ENCODE results near the gene LRRC4B. TPM values are rescaled to one million over a fixed set of nuclear protein-coding genes. Genes with fewer than 3 reads are reported as not detected.

The LRRC4B gene
- total RNA-seq, 4 donors from 2014 or later: 0.23 to 1.8 (median 0.35) TPM

DNA sequence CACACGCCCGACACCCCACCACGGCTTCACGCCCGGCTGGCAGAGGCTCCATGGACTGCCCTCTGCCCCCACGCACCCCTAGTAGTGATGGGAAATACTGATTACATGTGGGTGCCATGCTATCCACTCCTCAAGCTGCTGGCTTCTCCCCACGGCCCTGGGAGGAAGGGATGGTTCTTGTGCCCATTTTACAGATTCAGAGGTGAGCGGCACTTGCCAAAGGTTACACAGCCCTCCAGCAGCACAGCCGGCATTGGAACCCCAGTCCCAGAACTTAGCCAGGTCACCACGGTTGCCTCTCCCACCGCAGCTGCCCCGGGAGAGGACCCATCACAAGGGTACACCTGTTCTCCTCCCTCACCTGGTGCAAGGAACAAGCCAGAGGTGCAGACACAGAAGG is 13.2 kb downstream of the LRRC4B start:
- DNase-seq (ENCODE audit: low spot score in 2 of 2): no peak
- 64 to 77% methylated on average over 11 to 12 of the region's 12 CpGs for WGBS, 2 donors
- intact Hi-C loops (cut with DNase I; ENCODE audit: low total_unique reads): no loop called here
- H3K4me3 ChIP-seq (ENCODE audit: low read depth, poor library complexity, severe bottlenecking): no peak overlapping the region
- no peak for TF ChIP-seq CTCF (IDR thresholded peaks at IDR 0.05)
- no peak for TF ChIP-seq POLR2A (IDR thresholded peaks at IDR 0.05)

DNA sequence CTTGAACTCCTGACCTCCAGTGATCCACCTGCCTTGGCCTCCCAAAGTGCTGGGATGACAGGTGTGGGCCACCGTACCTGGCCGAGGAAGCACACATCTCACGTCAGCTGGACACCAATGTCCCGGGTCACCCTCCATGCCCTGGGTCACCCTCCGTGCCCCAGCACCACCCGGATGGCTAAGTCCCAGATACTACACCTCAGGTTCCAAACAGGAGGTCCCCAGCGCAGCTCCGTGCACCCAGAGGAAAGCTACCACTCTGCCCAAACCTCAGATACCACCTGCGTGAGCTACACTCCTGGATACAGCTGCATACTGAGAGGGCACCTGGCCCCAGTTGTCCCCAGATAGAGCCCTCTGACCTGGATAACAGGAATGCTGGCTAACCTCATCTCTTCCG is 14.0 kb downstream of the LRRC4B start:
- DNase-seq (ENCODE audit: low spot score in 2 of 2): no peak
- 81 to 90% methylated on average over 10 of the region's 10 CpGs for WGBS, 2 donors
- H3K4me3 ChIP-seq (ENCODE audit: low read depth, poor library complexity, severe bottlenecking): no peak overlapping the region
- intact Hi-C loops (cut with DNase I; ENCODE audit: low total_unique reads): no loop called here
- TF ChIP-seq POLR2A (IDR thresholded peaks at IDR 0.05) (no peak), CTCF (IDR thresholded peaks at IDR 0.05) (no peak)

DNA sequence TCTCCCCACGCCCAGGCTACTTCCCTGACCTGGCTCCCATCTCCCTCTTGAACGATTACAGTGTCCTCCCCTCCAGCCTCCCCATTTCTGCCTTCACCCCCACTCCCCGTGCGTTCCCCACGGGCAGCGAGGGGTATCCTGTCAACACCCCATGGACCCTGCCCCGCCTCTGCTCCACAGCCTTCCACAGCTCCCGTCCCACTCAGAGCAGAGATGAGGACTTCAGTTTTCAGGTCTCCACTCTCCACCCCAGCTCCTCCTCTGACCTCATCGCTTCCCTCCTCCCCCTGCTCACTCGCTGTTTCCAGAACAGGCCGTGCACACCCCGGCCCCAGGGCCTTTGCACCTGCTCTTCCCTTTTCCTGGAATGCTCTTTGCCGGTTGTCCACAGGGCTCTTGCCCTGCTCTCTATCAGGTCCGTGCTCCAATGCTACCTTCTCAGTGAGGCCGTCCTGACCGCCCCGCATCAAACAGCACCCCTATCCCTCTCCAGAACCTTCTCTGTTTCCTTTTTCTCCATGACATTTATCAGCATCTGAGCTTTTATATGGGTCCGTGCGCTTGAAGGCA is 15.0 kb downstream of the LRRC4B start:
- no peak for DNase-seq (ENCODE audit: low spot score in 2 of 2)
- WGBS, 2 donors: 67 to 73% methylated on average over 19 of the region's 19 CpGs
- intact Hi-C loops (cut with DNase I; ENCODE audit: low total_unique reads): no loop called here
- H3K4me3 ChIP-seq (ENCODE audit: low read depth, poor library complexity, severe bottlenecking): no peak overlapping the region
- TF ChIP-seq POLR2A (IDR thresholded peaks at IDR 0.05): no peak
- TF ChIP-seq CTCF (IDR thresholded peaks at IDR 0.05): no peak

GRCh38 chr19:50552540-50552939 is 15.7 kb downstream of the LRRC4B start:
- 77 to 80% methylated on average over 15 of the region's 15 CpGs for WGBS, 2 donors
- H3K4me3 ChIP-seq (ENCODE audit: low read depth, poor library complexity, severe bottlenecking): no peak overlapping the region
- no peak for DNase-seq (ENCODE audit: low spot score in 2 of 2)
- intact Hi-C loops (cut with DNase I; ENCODE audit: low total_unique reads): no loop called here
- TF ChIP-seq CTCF (IDR thresholded peaks at IDR 0.05): no peak
- TF ChIP-seq POLR2A (IDR thresholded peaks at IDR 0.05): no peak

- intact Hi-C loops (cut with DNase I; ENCODE audit: low total_unique reads): no loop called here
These were observed 16.5 kb downstream of the LRRC4B start for GRCh38 chr19:50551715-50552187.

More at GRCh38 chr19:50551715-50552187, 16.5 kb downstream of the LRRC4B start:
- no peak overlapping the region for H3K4me3 ChIP-seq (ENCODE audit: low read depth, poor library complexity, severe bottlenecking)
- no peak for DNase-seq (ENCODE audit: low spot score in 2 of 2)
- no peak for TF ChIP-seq CTCF (IDR thresholded peaks at IDR 0.05)
- TF ChIP-seq POLR2A (IDR thresholded peaks at IDR 0.05): no peak
- WGBS, 2 donors: 1 to 2% methylated on average over 20 to 22 of the region's 22 CpGs

All from lower leg skin (tissue), 4 donors.